IPS-15b (cell line): Measurements from ENCODE around the gene CMPK1.
"Not testable (repeated sequence)": the region's sequence is repeated elsewhere in the genome, so short reads cannot be mapped to it uniquely, and the experiment has no call there.

ENCODE experiments used
- H3K27me3 ChIP-seq: one replicate; pipeline ENCODE4 v1.6.1; 2013; ENCODE audit warnings: low read length; ENCODE audit not compliant: control insufficient read depth, insufficient read depth
- H3K36me3 ChIP-seq: one replicate; pipeline ENCODE4 v1.6.1; 2013; ENCODE audit warnings: low read length; ENCODE audit not compliant: control insufficient read depth, insufficient read depth
- H3K4me1 ChIP-seq: one replicate; pipeline ENCODE4 v1.6.1; 2013; ENCODE audit warnings: mild to moderate bottlenecking, low read length; ENCODE audit not compliant: control insufficient read depth, insufficient read depth
- H3K4me3 ChIP-seq: one replicate; pipeline ENCODE4 v1.5.1; 2013; ENCODE audit warnings: low read depth, low read length
- H3K9ac ChIP-seq: one replicate; pipeline ENCODE4 v1.6.1; 2013; ENCODE audit warnings: low read depth, mild to moderate bottlenecking, low read length
- H3K9me3 ChIP-seq: one replicate; pipeline ENCODE4 v1.6.1; 2013; ENCODE audit warnings: mild to moderate bottlenecking, low read length; ENCODE audit not compliant: control insufficient read depth, insufficient read depth

CMPK1 gene

DNA sequence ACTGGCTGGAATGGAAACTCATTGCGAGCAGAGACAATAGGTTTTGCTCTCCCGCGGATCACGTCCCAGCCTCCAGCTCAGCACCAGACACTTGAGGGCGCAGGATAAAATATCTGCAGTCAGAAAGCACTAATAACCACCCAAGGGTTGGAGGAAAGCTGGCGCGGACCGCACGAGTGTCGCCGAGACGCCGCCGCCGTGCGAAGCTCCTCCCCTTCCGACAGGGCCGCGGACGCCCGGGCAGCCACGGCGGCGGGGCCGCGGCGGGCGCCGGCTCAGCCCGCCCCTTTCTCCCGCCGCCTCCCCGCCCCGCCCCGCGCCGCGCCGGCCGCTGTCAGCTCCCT lies at the start of gene CMPK1:
Gene CMPK1, plus strand, starts transcription at position 213 of the 344 bp plus-strand sequence. CDS start 156 bp downstream, outside the sequence.
- H3K36me3 ChIP-seq: no peaks in the 10 kb centered on the region
- H3K4me3 ChIP-seq: peak within 1 kb of the TSS; percentile 96
- peak within 1 kb of the TSS; percentile 87 for H3K9ac ChIP-seq
- no peaks in the 10 kb centered on the region for H3K9me3 ChIP-seq
- H3K27me3 ChIP-seq: no peaks in the 10 kb centered on the region
- H3K4me1 ChIP-seq: peaks cover 5% of the 10 kb centered on the region

DNA sequence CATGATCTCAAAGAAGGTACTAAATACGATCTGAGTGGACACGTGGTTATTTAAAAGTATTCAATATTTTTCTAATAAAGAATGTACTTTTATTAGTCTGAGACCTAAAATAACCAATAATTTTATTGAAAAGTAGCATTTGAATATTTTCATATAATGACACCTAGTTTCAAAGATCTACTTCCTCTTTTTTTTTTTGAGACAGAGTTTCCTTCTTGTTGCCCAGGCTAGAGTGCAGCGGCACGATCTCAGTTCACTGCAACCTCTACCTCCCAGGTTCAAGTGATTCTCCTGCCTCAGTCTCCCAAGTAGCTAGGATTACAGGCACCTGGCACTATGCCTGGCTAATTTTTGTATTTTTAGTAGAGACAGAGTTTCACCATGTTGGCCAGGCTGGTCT lies 45.5 kb upstream of the CMPK1 start:
- H3K36me3 ChIP-seq: peaks cover 20% of the 10 kb centered on the region

GRCh38 chr1:47294863-47295262 lies 38.7 kb upstream of the CMPK1 start:
- not testable (repeated sequence) for H3K4me1 ChIP-seq, H3K4me3 ChIP-seq, H3K9ac ChIP-seq, H3K27me3 ChIP-seq, H3K9me3 ChIP-seq, H3K36me3 ChIP-seq

More for the DNA sequence above, 45.5 kb upstream of the CMPK1 start:
- not testable (repeated sequence) for H3K9ac ChIP-seq, H3K9me3 ChIP-seq, H3K27me3 ChIP-seq, H3K4me3 ChIP-seq, H3K4me1 ChIP-seq

DNA sequence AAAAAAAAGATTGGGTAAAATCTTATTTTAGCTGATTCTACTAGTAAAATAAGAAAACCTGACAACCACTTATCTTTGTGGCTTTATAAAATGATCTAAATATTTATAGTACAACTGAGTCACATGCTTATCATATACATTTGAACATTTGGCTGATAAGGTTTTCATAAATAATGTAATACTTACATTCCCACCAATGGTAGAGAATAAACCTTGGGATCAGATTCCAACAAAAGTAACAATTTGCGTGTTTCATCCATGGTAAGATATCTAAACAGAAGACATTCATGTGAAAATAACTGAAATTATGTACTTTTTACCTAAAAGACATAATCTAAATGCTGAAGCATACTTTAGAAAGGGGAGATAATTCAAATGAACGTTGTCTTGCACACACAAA lies 38.0 kb upstream of the CMPK1 start:
- Histone ChIP-seq H3K9me3 (no peaks in the 10 kb centered on the region), H3K27me3 (no peaks in the 10 kb centered on the region), H3K36me3 (peaks cover 14% of the 10 kb centered on the region), H3K4me3 (no peak overlapping the region), H3K9ac (no peak overlapping the region), H3K4me1 (no peaks in the 10 kb centered on the region)

DNA sequence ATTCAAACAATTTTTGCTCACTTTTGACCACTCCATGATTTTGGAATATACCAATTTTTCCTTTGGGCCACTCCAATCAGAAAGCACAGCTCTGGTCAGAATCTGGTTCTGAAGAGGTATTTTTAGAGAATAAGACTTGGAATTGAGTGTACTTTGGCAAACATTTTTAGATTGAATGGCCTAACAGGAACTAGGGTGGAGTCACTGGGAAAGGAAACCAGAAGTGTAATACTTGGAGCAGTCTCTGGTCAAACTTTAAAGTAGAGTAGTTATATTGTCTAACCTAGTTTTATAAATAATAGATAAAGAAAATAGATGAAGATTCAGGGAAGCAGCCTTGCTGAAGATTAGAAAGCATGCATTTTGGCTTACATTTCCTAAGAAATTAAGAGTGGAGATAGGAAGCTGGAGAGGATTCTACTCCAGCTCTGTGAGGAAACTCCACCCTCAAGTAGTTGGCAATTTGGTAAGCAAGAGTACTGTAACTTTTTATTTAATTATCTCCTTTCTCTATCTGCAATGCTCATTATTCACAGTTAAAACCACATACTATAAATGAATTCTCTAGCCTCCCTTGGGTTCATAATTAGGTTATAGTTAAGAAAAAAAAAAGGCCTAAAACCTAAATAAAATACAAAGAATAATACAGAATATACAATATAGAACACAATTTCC lies 35.4 kb upstream of the CMPK1 start:
- Histone ChIP-seq H3K4me1 (no peaks in the 10 kb centered on the region), H3K9ac (no peak overlapping the region), H3K9me3 (no peaks in the 10 kb centered on the region), H3K27me3 (no peaks in the 10 kb centered on the region), H3K4me3 (no peak overlapping the region), H3K36me3 (peaks cover 14% of the 10 kb centered on the region)

DNA sequence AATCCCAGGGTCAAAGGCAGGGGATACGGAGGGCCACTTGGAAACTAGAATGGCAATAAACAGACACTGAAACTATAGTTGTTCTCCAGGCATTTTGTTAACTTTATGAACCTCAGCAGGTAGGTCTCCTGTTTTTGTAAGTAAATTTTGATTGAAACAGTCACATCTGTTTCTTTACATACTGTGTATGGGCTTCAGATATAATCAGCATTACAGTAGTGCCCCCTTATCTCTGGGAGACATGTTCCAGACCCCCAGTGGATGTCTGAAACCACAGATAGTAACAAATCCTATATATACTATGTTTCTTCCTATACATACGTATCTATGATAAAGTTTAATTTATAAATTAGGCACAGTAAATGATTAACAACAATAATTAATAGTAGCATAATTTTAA lies 31.1 kb upstream of the CMPK1 start:
- no peaks in the 10 kb centered on the region for H3K9me3 ChIP-seq
- H3K36me3 ChIP-seq: peaks cover 13% of the 10 kb centered on the region
- no peaks in the 10 kb centered on the region for H3K27me3 ChIP-seq
- no peak overlapping the region for H3K9ac ChIP-seq
- H3K4me1 ChIP-seq: no peaks in the 10 kb centered on the region
- H3K4me3 ChIP-seq: no peak overlapping the region

- no peaks in the 10 kb centered on the region for H3K36me3 ChIP-seq
Measured at GRCh38 chr1:47309427-47309826, 24.2 kb upstream of the CMPK1 start.

GRCh38 chr1:47313915-47314664 lies 19.5 kb upstream of the CMPK1 start, which contains the start of gene STIL:
Gene STIL, minus strand, starts transcription at chr1:47314147. Its CDS starts 3,828 bp downstream, at chr1:47310319.
- H3K27me3 ChIP-seq: no peaks in the 10 kb centered on the region
- H3K4me3 ChIP-seq: peak within 1 kb of the TSS; percentile 83

More at GRCh38 chr1:47309427-47309826, 24.2 kb upstream of the CMPK1 start:
- peaks cover 4% of the 10 kb centered on the region for H3K4me1 ChIP-seq
- H3K4me3 ChIP-seq: no peak overlapping the region
- no peaks in the 10 kb centered on the region for H3K27me3 ChIP-seq
- H3K9me3 ChIP-seq: no peaks in the 10 kb centered on the region
- no peak overlapping the region for H3K9ac ChIP-seq

GRCh38 chr1:47317841-47318240 lies 15.7 kb upstream of the CMPK1 start:
- H3K9ac ChIP-seq: no peak overlapping the region
- H3K27me3 ChIP-seq: no peaks in the 10 kb centered on the region
- H3K36me3 ChIP-seq: no peaks in the 10 kb centered on the region

More at GRCh38 chr1:47313915-47314664, 19.5 kb upstream of the CMPK1 start, which contains the start of gene STIL:
- Histone ChIP-seq H3K4me1 (no peaks in the 10 kb centered on the region), H3K36me3 (no peaks in the 10 kb centered on the region), H3K9me3 (no peaks in the 10 kb centered on the region), H3K9ac (peak within 1 kb of the TSS; percentile 75)

DNA sequence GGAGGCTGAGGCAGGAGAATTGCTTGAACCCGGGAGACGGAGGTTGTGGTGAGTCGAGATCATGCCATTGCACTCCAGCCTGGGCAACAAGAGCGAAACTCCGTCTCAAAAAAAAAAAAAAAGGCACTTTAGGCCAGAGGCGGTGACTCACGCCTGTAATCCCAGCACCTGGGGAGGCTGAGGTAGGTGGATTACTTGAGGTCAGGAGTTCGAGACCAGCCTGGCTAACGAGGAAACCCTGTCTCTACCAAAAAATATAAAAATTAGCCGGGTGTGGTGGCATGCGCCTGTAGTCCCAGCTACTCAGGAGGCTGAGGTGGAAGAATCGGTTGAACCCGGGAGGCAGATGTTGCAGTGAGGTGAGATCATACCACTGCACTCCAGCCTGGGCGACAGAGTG lies 13.6 kb upstream of the CMPK1 start:
- not testable (repeated sequence) for H3K36me3 ChIP-seq, H3K9ac ChIP-seq, H3K4me3 ChIP-seq, H3K9me3 ChIP-seq, H3K4me1 ChIP-seq, H3K27me3 ChIP-seq

More at GRCh38 chr1:47317841-47318240, 15.7 kb upstream of the CMPK1 start:
- Histone ChIP-seq H3K9me3 (no peaks in the 10 kb centered on the region), H3K4me1 (no peaks in the 10 kb centered on the region), H3K4me3 (no peak overlapping the region)

GRCh38 chr1:47323599-47324031 lies 10.0 kb upstream of the CMPK1 start:
- no peaks in the 10 kb centered on the region for H3K27me3 ChIP-seq
- H3K4me3 ChIP-seq: no peak overlapping the region
- H3K9ac ChIP-seq: no peak overlapping the region
- H3K36me3 ChIP-seq: no peaks in the 10 kb centered on the region
- H3K9me3 ChIP-seq: no peaks in the 10 kb centered on the region
- no peaks in the 10 kb centered on the region for H3K4me1 ChIP-seq

DNA sequence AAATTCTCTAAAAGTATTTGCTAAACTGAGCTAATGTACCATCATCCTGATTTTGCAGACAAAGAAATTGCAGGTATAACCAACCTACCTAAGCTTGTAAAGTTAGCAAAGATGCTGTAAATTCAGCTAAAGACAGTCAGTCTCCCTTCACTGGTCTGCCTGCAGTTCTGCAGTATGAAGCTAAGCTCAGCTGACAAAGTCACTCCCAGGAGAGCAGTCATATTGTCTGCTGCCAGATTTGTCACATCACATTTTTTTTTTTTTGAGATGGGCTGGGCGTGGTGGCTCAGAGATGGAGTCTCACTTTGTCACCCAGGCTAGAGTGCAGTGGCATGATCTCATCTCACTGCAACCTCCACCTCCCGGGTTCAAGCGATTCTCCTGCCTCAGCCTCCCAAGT lies 8.9 kb upstream of the CMPK1 start:
- Histone ChIP-seq H3K36me3 (no peaks in the 10 kb centered on the region), H3K4me3 (no peak overlapping the region), H3K9ac (no peak overlapping the region), H3K27me3 (no peaks in the 10 kb centered on the region), H3K4me1 (no peaks in the 10 kb centered on the region), H3K9me3 (no peaks in the 10 kb centered on the region)
